NOMO-1 treated with DMSO at 0.1 percent for 48 hours (cell line): Measurements from ENCODE around the gene SLC3A2.
"Not testable (repeated sequence)": the region's sequence is repeated elsewhere in the genome, so short reads cannot be mapped to it uniquely, and the experiment has no call there.

ENCODE experiments used
- DNase-seq: peaks from one replicate; lab custom pipeline; 2025; ENCODE audit not compliant: unreplicated experiment; lab: John Stamatoyannopoulos, UW

The SLC3A2 gene

DNA sequence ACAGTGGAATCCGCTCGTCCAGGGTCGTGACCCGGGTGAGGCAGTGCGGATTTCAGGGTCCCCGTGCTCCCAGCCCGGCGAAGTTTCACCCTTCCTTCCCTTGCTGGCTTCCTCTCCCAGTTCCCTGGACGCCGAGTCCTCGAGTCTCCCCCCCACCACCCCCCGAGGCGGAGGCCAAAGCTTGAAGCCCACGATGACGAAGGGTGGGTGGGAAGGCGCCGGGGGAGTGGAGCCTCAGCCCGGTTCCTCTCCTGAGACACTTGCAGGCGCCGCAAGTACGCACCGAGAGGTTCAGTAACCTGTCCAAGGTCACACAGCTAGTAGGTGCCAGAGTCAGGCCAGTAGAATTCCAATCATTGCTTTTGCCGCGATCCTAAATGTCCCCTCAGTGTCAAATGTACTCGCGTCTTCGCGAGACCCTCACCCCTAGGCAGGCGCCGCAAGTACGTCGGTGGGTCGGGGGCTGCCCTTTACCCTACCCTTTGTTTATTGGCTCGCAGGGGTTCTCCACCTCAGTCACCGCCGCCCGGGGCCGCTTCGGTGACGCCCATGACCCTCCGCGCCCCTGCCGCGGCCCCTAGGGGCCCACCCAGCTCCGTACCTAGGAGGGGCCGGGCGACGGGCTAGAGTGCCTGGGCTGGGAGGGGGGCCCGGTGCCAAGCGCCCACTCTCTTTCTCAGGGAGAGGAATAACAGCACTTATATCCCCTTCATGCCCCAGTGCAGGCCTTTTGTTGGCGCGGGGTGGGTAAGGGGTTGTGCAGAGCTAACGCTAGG, 46.2 kb downstream of the SLC3A2 start:
- DNase-seq: no peak

DNA sequence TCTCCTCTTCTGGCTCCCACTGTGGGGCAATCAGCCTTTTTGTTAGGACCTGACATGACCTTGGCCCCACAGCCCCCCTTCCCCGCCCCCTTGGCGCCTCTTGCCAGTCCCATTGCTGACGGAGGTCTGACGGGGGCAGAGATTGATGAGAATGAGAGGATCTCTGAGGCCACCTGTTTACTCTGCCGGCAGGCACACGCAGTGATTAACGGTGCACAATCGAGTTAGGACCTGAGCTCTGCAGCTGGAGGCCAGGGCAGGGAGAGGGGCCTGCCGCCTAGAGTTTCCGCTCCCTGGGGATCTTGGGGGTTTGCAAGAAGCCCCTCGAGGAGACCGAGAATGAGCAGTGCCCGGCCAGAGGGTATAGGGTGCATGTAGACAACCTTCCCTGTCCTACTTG, 47.3 kb downstream of the SLC3A2 start:
- no peak for DNase-seq

- no peak for DNase-seq
Measured at GRCh38 chr11:62930157-62930556, 49.5 kb downstream of the SLC3A2 start.

- DNase-seq: no peak
Measured at GRCh38 chr11:62930666-62931065, 50.0 kb downstream of the SLC3A2 start.

DNA sequence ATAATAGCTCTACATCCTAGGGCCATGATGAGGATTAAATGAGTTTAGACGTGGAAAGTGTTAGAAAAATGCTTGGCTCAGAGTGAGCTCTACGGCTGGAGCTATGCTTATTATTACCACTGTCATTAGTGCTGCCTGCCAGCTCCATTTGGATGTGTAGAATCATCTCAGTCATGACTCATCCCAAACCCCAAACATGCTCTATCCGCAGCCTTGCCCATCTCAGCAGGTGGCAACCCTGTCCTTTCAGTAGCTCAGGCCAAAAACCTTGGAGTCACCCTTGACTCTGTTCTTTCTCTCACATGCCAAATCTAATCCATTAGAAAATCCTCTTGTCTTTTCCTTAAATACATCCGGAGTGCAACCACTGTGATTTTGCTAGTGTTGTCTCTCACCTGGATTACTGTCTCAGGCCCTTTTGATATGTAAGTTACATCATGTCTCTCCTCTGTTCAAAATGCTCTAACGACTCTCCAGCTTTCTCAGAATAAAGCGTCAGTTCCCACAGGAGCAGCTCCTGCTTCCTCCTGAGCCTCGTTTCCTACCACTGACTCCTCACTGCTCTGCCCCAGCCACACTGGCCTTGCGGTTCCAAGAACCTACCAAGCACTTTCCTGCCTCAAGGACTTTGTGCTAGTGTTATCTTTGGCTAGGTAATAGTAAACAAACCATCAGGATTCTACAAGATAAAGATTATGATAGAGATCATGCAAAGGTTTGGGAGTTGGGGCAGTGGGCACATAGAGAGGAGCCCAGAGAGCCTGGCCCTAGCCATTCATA, 51.0 kb downstream of the SLC3A2 start:
- no peak for DNase-seq

GRCh38 chr11:62933285-62933684, 52.6 kb downstream of the SLC3A2 start:
- no peak for DNase-seq

DNA sequence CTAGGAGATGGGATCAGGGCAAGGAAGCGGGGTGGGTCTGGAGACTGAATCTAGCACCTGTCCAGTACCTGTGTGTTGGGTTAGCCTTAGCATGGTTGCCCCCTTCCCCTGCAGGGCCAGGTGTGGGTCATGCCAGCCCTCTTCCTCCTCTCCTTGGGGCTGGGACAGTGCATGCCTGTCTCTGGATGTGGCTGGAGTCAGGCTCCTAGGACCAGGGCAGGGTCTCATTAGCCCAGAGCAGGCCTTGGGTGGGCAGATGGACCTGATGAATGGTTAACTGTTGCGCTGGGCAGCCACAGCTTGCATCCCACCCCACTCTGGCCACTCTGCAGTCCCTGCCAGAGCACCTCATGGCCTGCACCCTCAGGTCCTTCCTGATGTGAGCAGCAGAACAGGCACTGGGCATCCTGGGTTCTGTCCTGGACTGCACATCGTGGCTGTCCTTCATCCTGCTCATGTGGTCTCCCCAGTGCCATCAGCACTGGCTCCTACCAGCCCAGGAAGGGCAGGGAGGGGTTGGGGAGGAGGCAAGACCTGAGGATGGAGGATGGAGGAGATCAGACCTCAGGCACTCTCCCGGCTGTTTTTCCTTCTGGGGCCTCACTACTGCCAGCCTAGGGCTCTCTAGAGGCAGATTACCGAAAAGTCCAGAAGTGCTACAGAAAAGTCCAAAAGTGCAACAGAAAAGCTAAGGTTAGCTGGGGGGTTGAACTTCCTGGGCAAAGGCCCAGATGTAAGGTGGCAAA, 53.2 kb downstream of the SLC3A2 start:
- DNase-seq: no peak

DNA sequence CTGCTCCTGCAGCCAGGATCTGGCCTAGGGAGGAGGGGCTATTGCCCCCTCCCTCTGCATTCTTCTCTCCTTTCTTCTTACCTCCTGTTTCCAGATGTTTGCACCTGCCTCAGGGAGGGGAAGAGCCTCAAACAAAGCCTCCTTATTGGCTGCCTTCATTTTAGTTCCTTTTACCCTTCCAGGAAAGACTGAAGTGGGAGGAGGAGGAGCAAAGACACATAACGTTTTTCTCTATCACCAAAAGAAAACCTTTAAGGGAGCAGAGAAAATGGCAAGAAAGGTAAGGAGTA, 53.7 kb downstream of the SLC3A2 start:
- no peak for DNase-seq

- DNase-seq: not testable (repeated sequence)
Measured at GRCh38 chr11:62937528-62937927, 56.8 kb downstream of the SLC3A2 start.
